HG03571 (cell line): ENCODE measurements around the gene CPNE4.

Experiments used
- ATAC-seq: cut with Tn5 transposase; IDR thresholded peaks from one replicate; pipeline ENCODE4 v1.9.1; 2021; ENCODE audit not compliant: unreplicated experiment

CPNE4 gene

GRCh38 chr3:131708241-131708640 is 326.6 kb downstream of the CPNE4 start:
- no peak for ATAC-seq

- ATAC-seq = peak; percentile 70
These were observed 329.2 kb downstream of the CPNE4 start for GRCh38 chr3:131705558-131706051.

DNA sequence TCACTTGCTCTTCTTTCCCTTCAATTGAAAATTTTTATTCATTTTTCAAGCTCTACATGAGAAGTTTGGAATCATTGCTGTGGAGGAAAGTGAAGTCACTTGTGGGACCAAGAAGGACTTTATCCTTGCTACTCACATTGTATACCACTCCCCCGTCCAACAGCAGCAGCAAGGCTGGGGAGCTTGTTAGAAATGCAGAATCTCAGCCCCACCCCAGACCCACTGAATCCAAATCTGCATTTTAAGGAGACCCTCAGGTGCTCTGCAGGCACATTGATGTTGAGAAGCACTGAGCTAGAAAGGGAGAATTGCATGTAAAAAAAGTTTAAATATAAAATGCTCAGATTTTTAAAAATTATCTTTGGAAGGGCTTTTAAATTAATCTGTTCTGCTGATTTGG is 329.7 kb downstream of the CPNE4 start:
- ATAC-seq = no peak

GRCh38 chr3:131704098-131704497 is 330.7 kb downstream of the CPNE4 start:
- ATAC-seq = no peak

- ATAC-seq = no peak
These were observed 332.7 kb downstream of the CPNE4 start for GRCh38 chr3:131702146-131702545.

DNA sequence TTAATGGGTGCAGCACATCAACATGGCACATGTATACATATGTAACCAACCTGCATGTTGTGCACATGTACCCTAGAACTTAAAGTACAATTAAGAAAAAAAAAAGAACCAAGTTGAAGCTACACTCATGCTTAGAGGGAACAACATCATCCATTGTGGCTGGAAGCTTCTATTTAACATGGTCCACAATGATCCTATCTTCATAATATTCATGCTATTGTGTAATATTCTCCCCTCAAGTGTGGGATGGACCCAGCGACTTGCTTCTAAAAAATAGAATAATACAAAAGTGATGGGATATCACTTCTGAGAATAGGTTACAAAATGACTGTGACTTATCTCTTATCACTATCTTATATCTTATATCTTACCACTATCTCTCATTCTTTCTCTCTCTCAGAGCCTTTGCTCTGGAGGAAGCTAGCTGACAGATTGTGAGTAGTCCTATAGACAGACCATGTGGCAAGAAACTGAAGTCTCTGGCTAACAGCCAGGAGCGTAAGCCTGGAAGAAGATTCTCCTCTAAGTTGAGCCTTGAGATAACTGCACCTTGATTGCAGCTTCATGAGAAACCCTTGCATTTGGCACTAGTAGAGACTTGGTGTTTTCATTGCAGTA is 333.6 kb downstream of the CPNE4 start:
- ATAC-seq = no peak

- no peak for ATAC-seq
These were observed 335.8 kb downstream of the CPNE4 start for GRCh38 chr3:131699001-131699400.

DNA sequence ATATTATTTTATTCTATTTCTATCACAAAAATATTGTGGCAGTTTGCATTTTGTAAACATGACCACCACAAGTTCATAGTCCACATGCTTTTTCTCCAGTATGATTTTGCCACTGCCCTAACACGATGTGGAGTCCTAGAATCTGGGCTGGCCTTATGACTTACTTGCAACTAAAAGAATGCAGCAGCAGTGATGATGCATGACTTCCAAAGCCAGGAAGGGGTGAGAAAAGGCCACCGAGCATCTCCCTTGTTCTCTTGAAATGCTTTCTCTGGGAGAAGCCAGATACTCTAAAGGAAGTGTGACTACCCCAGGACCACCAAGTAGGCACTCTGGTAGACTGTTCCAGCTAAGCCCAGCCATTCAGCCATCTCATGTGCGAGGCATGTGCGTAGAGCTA is 340.4 kb downstream of the CPNE4 start:
- no peak for ATAC-seq

DNA sequence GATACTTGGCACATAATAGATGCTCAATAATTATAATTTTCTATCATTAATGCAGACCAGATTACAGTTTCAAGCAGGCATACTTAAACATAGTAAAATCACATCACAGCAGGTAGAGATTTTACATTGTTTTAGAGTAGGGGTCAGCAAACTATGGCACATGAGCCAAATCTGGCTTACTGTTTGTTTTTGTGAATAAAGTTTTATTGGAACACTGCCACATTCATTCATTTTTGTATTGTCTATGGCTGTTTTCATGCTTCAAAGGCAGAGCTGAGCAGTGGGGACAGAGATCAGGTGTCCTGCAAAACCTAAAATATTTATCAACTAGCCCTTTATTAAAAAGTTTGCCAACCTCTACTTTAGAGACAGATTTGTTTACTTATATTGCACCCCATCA is 342.5 kb downstream of the CPNE4 start:
- no peak for ATAC-seq

GRCh38 chr3:131690800-131691199 is 344.0 kb downstream of the CPNE4 start:
- ATAC-seq = no peak

DNA sequence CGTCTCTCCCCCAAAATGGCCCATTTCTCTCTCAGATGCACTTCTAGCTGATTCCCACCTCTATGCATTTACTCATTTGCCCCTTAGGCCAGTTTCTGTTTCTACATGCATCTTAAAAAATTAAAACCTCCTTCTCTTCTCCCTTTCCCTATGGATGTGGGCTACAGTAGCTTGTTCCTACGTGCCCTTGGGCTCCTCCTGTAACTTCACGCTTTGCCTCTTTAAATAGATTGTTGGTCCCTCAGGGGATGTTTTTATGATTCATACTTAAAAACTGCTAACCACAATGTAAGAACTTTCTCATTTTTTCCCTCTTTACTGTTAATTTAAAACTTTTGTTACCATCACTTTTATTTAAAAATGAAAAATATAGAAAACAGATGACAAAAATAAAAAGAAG is 346.4 kb downstream of the CPNE4 start:
- ATAC-seq = no peak

- no peak for ATAC-seq
These were observed 365.2 kb downstream of the CPNE4 start for GRCh38 chr3:131669600-131669999.

GRCh38 chr3:131658771-131659170 is 376.0 kb downstream of the CPNE4 start:
- no peak for ATAC-seq

GRCh38 chr3:131658115-131658514 is 376.7 kb downstream of the CPNE4 start:
- ATAC-seq = no peak

DNA sequence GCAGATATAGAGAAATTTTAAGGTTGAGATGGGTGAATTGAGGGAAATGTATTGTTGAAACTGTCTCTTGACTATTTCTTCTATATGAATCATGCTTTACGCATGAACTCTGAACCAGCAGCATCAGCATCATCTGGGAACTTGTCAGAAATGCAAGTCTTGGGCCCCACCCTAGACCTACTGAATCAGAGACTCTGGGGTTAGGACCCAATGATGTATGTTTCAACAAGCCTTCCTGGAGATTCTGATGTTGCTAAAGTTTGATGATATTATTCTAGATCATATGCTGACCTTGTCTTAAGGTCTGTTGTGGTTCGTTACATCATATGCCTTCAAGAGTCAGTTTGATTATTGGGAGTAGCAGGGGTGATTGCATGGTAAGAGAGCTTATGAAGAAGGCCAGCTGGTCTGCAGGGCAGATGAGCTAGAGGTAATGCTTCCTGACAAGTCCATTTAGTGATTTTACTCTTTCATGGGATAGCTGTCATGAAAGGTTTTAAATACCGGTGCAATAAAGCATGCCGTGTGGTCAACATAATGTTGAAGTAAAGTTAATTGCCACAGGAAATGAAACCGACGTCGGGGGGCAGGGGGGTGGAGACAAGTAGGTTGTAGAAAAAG is 379.6 kb downstream of the CPNE4 start:
- no peak for ATAC-seq

GRCh38 chr3:131645638-131646037 is 389.2 kb downstream of the CPNE4 start:
- ATAC-seq = no peak

GRCh38 chr3:131636266-131636775 is 398.5 kb downstream of the CPNE4 start:
- ATAC-seq = no peak

DNA sequence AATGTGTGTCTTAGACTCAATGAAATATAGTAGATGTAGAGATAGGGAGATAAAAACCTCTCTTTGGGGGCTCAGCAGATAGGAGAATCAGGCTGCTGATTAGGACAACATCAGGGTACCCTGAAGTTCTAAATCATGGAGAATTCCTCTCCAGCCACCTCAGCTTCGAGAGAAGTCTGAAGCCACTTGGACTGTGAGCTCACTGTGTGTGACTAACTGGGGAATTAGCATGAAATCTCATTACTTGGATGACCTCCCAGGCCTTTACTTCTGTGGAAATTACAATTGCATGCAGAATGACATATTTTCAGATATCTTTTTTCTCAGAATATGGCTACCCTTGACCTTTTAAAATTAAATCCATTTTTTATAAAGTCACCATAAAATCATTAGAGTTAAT is 404.0 kb downstream of the CPNE4 start:
- no peak for ATAC-seq

DNA sequence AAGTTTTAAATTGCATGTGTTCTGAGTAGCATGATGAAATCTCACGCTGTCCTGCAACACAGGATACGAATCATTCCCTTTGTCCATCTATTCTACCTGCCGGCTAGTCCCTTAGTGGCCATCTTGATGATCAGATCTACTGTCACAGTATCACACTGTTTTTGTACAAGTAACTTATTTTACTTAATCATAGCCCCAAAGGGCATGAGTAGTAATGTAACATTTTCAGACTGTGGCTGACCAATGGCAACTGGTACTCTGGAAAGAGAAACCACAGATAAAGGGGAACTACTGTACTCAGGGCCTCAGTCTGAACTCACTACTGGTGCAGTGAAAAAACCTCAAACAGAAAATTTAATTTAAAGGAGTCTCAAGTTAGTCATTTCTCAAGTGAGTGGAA is 404.7 kb downstream of the CPNE4 start:
- peak; percentile 92 for ATAC-seq

DNA sequence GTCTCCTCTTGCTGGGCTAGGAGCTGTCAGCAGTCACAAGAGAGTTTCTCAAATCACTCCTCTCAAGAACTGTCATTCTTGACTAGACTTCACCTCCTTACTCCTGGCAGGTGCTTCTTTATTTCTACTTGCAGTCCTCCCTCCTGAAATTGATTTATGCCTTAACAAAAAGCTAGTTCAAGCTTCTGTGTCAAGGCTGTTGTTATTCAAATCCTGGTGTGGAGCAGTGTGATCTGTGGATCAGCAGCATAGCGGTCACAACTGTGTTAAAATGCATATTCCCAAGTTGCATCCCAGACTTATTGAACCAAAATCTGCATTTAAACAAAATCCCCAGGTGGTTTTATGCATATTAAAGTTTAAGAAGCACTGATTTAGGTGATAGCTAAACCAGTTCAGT is 411.4 kb downstream of the CPNE4 start:
- ATAC-seq = no peak

DNA sequence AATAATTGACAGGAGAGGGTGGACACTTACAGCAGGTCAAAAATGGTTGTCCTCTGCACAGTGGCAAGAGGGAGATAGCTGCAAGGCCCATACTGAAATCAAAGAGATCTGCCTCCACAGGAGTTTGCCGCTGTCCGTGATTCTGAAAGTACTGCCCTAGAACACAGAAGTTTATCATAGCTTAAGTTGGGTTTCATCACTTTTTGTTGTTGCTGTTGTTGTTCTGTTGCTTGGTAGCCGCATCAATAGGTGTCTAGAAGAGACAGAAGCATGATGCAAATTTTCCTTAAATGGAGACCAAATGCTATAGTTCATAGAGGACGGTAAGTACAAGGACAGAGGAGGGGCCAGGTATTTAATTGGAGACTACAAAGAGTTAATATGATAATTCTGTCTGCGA is 412.1 kb downstream of the CPNE4 start:
- ATAC-seq = no peak

DNA sequence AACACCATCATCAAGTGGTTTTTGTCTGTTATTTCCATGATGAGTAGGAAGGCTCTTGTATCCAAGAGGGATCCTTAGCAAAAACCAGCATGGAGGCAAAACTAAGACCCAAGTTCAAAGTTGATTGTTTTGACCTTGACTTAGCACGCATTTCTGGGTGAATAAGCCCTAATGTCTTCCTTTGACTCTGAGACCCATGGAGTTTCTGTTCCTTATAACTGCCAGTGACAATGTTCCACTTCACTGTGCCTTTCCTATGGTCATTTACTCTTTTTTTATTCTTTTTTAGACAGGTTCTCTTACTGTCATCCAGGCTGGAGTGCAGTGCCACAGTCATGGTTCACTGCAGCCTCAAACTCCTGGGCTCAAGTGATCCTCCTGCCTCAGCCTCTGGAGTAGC is 413.8 kb downstream of the CPNE4 start:
- no peak for ATAC-seq

DNA sequence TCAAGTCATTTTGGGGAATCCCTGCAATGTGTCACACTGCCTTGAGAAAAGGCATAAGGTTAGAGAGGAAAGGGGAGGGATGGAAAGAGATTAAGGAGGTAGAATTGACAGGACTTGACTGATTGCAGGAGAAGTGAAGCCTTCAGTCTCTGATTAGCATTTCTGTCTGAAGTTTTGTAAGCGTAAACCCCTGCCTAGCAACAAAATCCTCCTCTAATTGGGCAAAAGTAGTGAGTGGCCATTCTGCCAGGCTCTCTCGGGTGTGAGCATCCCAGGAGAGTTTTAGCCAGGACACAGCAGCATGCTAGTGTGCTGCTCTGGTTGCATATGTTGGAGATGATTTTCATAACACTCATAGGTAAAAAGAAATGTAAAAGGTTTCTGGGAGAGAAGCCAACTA is 415.0 kb downstream of the CPNE4 start:
- ATAC-seq = no peak
